ENCODE measurements around the gene ANG. TPM values are rescaled to one million over a fixed set of nuclear protein-coding genes. Genes with fewer than 3 reads are reported as not detected.

Gene ANG
- total RNA-seq, 1 donor from 2014 or later: 4.0 TPM

DNA sequence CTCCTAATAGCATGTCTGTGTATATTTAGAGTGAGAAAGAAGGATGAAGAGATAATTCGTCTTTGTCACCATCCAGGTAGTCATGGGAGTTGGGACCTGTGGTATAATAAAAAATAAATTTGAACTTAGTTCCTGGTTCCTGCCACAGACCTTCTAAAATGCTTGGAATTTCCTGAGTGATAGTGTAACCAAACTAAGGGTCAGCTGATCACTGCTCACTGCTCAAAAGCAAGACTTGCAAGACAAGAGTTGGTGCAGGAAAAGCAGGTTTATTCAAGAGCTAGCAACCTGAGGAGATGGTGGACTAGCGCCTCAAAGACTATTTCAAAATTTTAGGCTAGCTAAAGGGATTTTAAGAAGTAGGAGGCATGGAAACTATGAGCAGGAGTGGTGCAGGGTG, 19.1 kb downstream of the ANG start:
- H3K9ac ChIP-seq (ENCODE audit: low read length): no peak overlapping the region
- no peaks in the 10 kb centered on the region for H3K79me2 ChIP-seq (ENCODE audit: insufficient read depth, low read length)
- no peaks in the 10 kb centered on the region for H3K27me3 ChIP-seq (ENCODE audit: insufficient read depth, low read length)
- no peak for TF ChIP-seq EZH2 (IDR thresholded peaks at IDR 0.05; ENCODE audit: insufficient read depth, low read length)
- TF ChIP-seq, protein P1, sequence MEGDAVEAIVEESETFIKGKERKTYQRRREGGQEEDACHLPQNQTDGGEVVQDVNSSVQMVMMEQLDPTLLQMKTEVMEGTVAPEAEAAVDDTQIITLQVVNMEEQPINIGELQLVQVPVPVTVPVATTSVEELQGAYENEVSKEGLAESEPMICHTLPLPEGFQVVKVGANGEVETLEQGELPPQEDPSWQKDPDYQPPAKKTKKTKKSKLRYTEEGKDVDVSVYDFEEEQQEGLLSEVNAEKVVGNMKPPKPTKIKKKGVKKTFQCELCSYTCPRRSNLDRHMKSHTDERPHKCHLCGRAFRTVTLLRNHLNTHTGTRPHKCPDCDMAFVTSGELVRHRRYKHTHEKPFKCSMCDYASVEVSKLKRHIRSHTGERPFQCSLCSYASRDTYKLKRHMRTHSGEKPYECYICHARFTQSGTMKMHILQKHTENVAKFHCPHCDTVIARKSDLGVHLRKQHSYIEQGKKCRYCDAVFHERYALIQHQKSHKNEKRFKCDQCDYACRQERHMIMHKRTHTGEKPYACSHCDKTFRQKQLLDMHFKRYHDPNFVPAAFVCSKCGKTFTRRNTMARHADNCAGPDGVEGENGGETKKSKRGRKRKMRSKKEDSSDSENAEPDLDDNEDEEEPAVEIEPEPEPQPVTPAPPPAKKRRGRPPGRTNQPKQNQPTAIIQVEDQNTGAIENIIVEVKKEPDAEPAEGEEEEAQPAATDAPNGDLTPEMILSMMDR (IDR thresholded peaks at IDR 0.05; ENCODE audit: insufficient read depth, low read depth, low read length): no peak
- no peak overlapping the region for H3K4me3 ChIP-seq (ENCODE audit: insufficient read depth, low read depth, low read length)
- H4K20me1 ChIP-seq (ENCODE audit: insufficient read depth, low read length): no peaks in the 10 kb centered on the region
- H3K27ac ChIP-seq (ENCODE audit: low read depth, low read length): no peak overlapping the region
- no peaks in the 10 kb centered on the region for H3K9me3 Mint-ChIP-seq (ENCODE audit: unreplicated experiment)
- H3K9me3 ChIP-seq (ENCODE audit: insufficient read depth, low read depth, low read length): no peaks in the 10 kb centered on the region
- no peak overlapping the region for H3K4me2 ChIP-seq (ENCODE audit: low read length)
- no peaks in the 10 kb centered on the region for H3K4me1 ChIP-seq (ENCODE audit: insufficient read depth, low read length)
- H3K4me3 Mint-ChIP-seq (ENCODE audit: unreplicated experiment): no peak overlapping the region
- no peaks in the 10 kb centered on the region for H3K36me3 ChIP-seq (ENCODE audit: insufficient read depth, low read length)
- H3K36me3 Mint-ChIP-seq (ENCODE audit: low read depth, unreplicated experiment): no peaks in the 10 kb centered on the region
- H3K27ac Mint-ChIP-seq (ENCODE audit: unreplicated experiment): no peak overlapping the region
- H3K27me3 Mint-ChIP-seq (ENCODE audit: low read depth, unreplicated experiment): no peaks in the 10 kb centered on the region
- no peaks in the 10 kb centered on the region for H3K4me1 Mint-ChIP-seq (ENCODE audit: low read depth, unreplicated experiment)
- H2AFZ ChIP-seq (ENCODE audit: low read depth, low read length): no peak overlapping the region
- FAIRE-seq (no peak), DNase-seq (ENCODE audit: low read depth) (peak; percentile 36)

DNA sequence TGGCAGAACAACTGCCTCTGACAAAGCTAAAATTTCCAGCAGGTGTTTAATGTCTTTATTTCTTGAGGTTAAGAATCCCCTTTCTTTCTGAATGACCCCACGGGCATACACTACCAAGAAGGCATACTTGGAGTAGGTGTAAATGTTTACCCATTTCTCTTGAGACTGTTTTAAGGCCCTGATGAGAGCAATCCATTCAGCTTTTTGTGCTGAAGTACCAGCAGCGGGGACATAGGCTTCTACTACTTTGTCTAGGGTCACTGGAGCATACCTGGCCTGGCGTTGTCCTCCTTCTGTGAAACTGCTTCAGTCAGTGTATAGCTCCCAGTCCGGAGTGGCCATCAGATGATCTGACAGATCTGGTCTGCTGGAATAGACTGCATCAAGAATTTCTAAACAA, 22.7 kb downstream of the ANG start:
- Mint-ChIP-seq H3K27me3 (ENCODE audit: low read depth, unreplicated experiment) (no peaks in the 10 kb centered on the region), H3K4me3 (ENCODE audit: unreplicated experiment) (no peak overlapping the region), H3K9me3 (ENCODE audit: unreplicated experiment) (peaks cover 5% of the 10 kb centered on the region), H3K36me3 (ENCODE audit: low read depth, unreplicated experiment) (peaks cover 2% of the 10 kb centered on the region), H3K27ac (ENCODE audit: unreplicated experiment) (no peak overlapping the region), H3K4me1 (ENCODE audit: low read depth, unreplicated experiment) (peaks cover 11% of the 10 kb centered on the region)
- Histone ChIP-seq H3K36me3 (ENCODE audit: insufficient read depth, low read length) (no peaks in the 10 kb centered on the region), H3K27me3 (ENCODE audit: insufficient read depth, low read length) (no peaks in the 10 kb centered on the region), H4K20me1 (ENCODE audit: insufficient read depth, low read length) (no peaks in the 10 kb centered on the region), H3K9ac (ENCODE audit: low read length) (no peak overlapping the region), H3K9me3 (ENCODE audit: insufficient read depth, low read depth, low read length) (no peaks in the 10 kb centered on the region), H3K4me3 (ENCODE audit: insufficient read depth, low read depth, low read length) (no peak overlapping the region), H3K79me2 (ENCODE audit: insufficient read depth, low read length) (no peaks in the 10 kb centered on the region), H3K4me2 (ENCODE audit: low read length) (no peak overlapping the region), H3K27ac (ENCODE audit: low read depth, low read length) (no peak overlapping the region), H2AFZ (ENCODE audit: low read depth, low read length) (no peak overlapping the region), H3K4me1 (ENCODE audit: insufficient read depth, low read length) (no peaks in the 10 kb centered on the region)
- DNase-seq (ENCODE audit: low read depth) (no peak), FAIRE-seq (no peak)
- TF ChIP-seq EZH2 (IDR thresholded peaks at IDR 0.05; ENCODE audit: insufficient read depth, low read length): no peak
- TF ChIP-seq, protein P1 (IDR thresholded peaks at IDR 0.05; ENCODE audit: insufficient read depth, low read depth, low read length): no peak

DNA sequence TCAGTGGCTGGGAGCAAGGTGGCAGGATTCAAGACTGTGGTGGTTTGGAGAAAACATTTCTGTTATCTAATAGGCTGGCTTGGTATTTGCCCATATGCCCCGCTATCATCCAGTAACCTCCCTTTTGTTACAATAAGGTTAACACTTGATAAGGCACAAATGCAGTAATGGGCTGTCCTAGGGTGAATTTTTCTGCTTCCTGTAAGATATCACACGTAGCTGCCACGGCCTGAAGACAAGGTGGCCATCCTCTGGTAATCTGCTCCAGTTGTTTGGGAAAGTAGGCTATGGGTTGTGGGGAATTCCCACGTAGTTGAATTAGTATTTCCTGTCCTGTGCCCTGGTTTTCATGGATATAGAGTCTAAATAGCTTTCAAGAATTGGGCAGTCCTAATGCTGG, 23.1 kb downstream of the ANG start:
- no peak overlapping the region for H3K4me3 Mint-ChIP-seq (ENCODE audit: unreplicated experiment)
- Histone ChIP-seq H3K27me3 (ENCODE audit: insufficient read depth, low read length) (no peaks in the 10 kb centered on the region), H4K20me1 (ENCODE audit: insufficient read depth, low read length) (no peaks in the 10 kb centered on the region), H3K4me1 (ENCODE audit: insufficient read depth, low read length) (no peaks in the 10 kb centered on the region), H3K4me3 (ENCODE audit: insufficient read depth, low read depth, low read length) (no peak overlapping the region), H3K4me2 (ENCODE audit: low read length) (no peak overlapping the region), H3K36me3 (ENCODE audit: insufficient read depth, low read length) (no peaks in the 10 kb centered on the region), H3K79me2 (ENCODE audit: insufficient read depth, low read length) (no peaks in the 10 kb centered on the region), H3K9me3 (ENCODE audit: insufficient read depth, low read depth, low read length) (peaks cover under 1% of the 10 kb centered on the region), H3K9ac (ENCODE audit: low read length) (no peak overlapping the region), H2AFZ (ENCODE audit: low read depth, low read length) (no peak overlapping the region), H3K27ac (ENCODE audit: low read depth, low read length) (no peak overlapping the region)
- H3K36me3 Mint-ChIP-seq (ENCODE audit: low read depth, unreplicated experiment): peaks cover 2% of the 10 kb centered on the region
- DNase-seq (ENCODE audit: low read depth) (no peak), FAIRE-seq (no peak)
- H3K27me3 Mint-ChIP-seq (ENCODE audit: low read depth, unreplicated experiment): no peaks in the 10 kb centered on the region
- no peak for TF ChIP-seq EZH2 (IDR thresholded peaks at IDR 0.05; ENCODE audit: insufficient read depth, low read length)
- TF ChIP-seq, protein P1 (IDR thresholded peaks at IDR 0.05; ENCODE audit: insufficient read depth, low read depth, low read length): no peak
- H3K27ac Mint-ChIP-seq (ENCODE audit: unreplicated experiment): no peak overlapping the region
- peaks cover 11% of the 10 kb centered on the region for H3K4me1 Mint-ChIP-seq (ENCODE audit: low read depth, unreplicated experiment)
- H3K9me3 Mint-ChIP-seq (ENCODE audit: unreplicated experiment): peaks cover 5% of the 10 kb centered on the region
